KG1 (cell line): ENCODE data around the gene GUF1.

Source experiments
- DNase-seq: peaks from one replicate; lab custom pipeline; 2025; lab: John Stamatoyannopoulos, UW

GUF1 gene, protein sequence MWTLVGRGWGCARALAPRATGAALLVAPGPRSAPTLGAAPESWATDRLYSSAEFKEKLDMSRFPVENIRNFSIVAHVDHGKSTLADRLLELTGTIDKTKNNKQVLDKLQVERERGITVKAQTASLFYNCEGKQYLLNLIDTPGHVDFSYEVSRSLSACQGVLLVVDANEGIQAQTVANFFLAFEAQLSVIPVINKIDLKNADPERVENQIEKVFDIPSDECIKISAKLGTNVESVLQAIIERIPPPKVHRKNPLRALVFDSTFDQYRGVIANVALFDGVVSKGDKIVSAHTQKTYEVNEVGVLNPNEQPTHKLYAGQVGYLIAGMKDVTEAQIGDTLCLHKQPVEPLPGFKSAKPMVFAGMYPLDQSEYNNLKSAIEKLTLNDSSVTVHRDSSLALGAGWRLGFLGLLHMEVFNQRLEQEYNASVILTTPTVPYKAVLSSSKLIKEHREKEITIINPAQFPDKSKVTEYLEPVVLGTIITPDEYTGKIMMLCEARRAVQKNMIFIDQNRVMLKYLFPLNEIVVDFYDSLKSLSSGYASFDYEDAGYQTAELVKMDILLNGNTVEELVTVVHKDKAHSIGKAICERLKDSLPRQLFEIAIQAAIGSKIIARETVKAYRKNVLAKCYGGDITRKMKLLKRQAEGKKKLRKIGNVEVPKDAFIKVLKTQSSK

DNA sequence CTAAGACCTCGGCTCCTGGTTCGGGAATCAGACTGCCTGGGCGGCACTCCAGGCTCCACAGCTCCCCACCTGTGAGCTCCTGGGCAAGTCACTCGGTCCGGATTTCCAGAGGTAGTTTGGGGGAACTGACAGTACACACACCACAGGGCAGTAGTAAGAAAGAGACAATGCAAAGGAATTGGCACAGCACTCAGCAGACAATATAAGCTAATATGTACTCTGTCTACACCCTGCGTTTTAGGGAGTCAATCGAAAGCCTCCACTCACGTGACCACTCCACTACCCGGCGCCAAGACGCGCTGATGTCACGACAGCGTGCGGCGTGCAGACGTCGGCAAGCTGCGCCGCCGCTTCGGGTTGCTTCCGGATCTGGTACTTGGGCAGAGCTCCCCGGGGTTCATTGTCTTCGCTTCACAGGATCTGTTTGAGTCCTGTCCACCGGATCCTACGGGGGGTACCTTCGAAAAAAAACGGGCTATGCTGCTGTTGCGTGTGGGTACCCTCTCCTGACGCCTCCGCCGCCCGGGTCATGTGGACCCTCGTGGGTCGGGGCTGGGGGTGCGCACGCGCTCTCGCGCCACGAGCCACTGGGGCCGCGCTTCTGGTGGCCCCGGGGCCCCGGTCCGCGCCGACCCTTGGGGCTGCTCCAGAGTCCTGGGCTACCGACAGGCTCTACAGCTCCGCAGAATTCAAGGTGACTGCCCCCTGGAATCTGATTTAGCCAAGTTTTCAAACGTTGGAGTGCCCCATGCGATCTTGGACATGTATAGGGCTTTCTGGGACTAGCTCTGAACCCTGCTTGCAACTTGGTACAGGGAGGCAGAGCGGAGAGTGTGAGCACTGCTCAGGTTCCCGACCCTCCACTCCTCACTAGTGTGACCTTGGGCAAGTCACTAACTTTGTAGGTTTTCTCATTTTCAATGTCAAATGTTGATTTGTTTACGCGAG, at the start of gene GUF1:
Gene GUF1 (plus strand): TSS at position 327 of the 948 bp plus-strand sequence. CDS start 203 bp downstream, at position 530.
- peak; percentile 69 for DNase-seq

DNA sequence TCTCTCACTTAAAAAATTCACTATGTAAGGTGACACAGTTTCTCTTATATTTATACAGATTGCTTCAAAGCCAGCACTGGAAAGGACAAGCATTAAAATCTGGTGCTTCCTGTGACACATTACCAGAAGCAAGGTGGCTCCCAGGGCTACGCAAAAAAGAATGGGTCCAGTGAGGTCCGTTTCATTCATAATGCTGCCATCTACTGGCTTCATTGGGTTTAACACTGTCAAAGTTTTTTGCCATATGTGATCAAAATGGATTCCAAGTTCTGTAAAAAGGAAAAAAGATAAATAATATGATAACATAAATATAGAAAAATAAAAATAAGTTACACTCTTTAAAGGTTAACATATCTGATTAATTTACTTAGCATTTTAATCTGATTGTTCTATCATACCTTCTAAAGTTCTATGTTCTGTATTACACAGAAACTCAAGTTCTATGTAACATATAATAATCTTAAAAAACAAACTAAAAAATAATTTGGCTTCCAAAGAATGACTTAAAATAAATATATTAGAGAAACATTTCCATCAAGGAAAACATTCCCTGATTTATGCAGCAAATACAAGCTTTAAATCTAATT, 48.8 kb upstream of the GUF1 start:
- peak; percentile 24 for DNase-seq

- DNase-seq = no peak
Observed at GRCh38 chr4:44632089-44632488, 46.1 kb upstream of the GUF1 start.

DNA sequence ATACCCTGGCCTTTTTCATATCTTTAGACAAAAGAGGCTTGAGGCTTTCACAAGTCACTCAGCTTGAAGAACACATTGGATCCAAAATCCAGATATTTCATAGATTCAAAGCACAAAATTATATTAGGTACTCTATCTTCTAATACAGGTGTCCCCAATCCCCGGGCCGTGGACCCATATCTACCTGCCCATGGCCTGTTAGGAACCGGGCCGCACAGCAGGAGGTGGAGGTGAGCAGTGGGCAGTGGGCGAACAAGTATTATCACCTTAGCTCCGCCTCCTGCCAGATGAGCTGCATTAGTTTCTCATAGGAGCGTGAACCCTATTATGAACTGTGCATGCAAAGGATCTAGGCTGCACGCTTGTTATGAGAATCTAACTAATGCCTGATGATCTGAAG, 45.5 kb upstream of the GUF1 start:
- DNase-seq = no peak

DNA sequence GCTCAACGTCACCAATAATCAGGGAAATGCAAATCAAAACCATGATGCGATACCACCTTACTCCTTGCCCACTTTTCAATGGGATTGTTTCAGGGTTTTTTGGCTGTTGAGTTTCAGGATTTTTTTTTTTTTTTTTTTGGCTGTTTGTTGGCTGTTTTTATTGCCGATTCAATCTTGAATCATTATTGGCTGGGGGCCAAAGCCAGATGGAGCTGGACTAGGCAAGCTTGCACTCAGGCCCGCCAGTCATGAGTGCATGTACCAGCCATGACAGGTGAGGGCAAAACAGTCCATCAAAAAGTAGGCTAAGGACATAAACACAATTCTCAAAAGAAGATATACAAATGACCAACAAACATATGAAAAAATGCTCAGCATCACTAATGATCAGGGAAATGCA, 40.1 kb upstream of the GUF1 start:
- DNase-seq = no peak

DNA sequence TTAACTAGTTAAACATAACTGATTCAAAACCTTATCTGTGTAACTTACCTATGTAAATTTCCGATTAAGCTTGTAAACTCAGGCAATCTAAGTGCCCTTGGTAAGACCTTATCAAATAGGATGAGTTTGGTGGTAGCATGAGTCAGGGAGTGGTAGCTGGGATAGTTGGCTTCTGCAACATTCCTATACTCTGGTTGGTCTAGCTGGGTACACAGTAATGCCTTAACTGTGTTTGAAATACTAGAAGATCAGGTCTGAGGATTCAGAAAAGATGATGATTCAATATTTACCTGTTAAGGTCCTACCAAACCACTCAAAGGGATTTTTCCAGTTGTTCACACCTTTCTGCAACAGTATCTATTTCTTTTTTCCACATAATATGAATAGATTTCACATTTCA, 32.1 kb upstream of the GUF1 start:
- DNase-seq = no peak

DNA sequence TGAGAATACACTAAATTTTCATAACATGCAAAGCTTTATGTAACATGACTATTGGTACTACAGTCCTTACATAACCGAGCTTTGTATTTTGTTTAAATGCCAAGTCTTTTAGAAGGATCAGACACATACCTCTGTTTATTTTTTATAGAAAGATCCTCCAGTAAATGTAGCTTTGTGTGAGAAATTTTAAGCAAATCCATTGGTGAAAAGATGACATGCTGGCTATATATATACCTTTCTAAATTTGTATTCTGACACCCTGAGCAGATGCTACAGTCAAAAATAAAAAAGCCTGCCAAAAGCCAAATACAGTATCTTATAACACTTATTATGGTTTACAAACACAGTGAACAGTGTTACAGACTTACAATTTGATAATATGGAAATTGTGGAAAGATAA, 26.8 kb upstream of the GUF1 start, which contains the start of gene YIPF7:
Gene YIPF7 (minus strand): TSS at position 201 of the 400 bp plus-strand sequence. CDS start 1,525 bp downstream, outside the sequence.
- DNase-seq = no peak

DNA sequence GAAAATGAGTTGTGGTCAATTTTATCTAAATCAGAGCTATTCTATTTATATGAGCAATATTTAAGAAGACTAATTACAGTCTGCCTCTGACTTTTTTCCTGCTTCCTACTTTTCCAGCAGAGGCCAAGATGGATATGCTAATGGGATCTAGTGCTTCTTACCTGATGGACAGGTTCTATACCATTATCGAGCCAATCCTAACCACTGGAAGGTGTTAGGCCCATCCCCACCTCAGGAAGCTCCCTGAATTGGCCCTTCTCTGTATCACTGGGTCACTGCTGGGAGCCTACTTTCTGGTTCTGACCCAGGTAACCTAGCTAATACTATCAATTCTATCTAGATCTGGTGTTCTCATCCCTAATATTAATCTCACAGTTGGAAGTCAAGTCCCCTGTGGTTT, 26.2 kb upstream of the GUF1 start:
- no peak for DNase-seq

GRCh38 chr4:44660396-44660795, 17.8 kb upstream of the GUF1 start:
- DNase-seq = no peak

DNA sequence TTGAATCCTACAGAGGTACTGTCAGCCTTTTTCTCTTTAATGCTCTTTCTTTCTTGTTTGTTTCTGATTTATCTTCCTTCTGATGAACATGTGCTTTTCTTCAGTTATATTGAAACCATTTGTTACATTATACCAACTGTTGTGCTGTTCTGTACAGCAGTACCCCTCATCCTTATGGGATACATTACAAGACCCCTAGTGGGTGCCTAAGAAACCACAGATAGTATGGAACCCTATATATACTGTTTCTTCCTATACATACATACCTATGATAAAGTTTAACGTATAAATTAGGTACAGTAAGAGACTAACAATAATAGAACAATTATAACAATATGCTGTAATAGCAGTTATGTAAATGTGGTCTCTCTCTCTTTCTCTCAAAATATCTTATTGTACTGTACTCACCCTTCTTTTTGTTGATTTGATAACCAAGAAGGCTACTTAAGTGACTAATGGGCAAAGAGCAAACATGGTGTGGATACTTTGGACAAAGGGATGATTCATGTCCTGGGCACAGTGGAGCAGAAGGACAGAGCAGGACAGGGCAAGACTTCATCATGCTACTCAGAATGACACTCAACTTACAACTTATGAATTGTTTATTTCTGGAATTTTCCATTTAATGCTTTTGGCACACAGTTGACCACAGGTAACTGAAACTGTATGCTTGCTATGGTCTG, 16.1 kb upstream of the GUF1 start:
- no peak for DNase-seq

GRCh38 chr4:44662623-44663005, 15.6 kb upstream of the GUF1 start:
- no peak for DNase-seq

DNA sequence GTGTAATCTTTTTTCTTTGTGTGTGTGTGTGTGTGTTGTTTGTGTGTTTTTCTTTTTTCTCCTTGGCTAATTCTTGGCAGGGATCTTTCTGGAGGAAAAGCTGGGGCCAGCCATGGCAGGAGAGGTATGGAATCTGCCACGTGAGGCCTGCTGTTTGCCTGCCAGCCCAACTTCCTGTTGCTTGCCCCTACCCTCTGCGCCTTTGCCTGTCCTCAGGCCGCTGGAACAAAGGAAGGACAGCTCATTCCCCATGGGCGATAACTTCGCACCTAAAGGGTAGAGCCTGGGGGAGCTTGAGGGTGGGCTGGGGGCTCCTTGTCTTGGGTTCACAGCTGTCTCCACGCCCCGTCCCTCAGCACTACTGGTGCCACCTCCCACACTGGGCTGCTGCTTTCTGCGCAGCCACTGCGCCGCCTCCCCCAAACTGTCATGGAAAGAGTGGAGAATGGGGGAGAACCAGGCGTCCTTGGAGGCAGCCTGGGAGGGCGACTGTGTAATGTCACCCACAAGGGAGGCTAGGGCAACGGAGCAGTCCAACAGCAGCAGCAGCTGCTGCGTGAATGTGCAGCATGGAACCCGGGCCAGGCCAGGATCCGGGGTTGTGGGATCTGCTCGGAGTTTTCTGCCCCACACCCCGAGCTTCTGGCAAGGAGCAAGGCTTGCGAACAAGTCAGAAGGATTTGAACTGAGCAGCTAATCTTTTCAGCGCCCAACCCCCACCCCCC, 14.5 kb upstream of the GUF1 start:
- DNase-seq = no peak

DNA sequence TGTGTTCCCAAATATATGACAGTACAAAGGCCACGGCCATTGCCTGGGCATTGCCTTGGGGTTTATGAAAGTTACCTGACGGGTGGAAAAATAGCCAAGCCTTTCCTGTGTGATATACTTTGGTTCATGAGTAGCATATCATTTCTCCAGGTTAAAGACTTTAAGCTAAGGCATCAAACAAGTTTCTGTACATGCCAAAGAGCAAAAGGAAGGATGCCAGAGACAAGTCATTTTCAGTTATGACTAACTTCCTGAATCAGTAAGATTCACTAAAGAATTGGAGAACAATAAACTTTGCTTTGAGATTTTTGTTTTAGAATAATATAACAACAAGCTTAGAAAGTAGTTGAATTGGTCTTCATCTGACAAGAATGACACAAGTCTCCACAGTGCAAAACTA, 9.7 kb upstream of the GUF1 start:
- no peak for DNase-seq

- no peak for DNase-seq
Observed at GRCh38 chr4:44670506-44671199, 7.6 kb upstream of the GUF1 start.

DNA sequence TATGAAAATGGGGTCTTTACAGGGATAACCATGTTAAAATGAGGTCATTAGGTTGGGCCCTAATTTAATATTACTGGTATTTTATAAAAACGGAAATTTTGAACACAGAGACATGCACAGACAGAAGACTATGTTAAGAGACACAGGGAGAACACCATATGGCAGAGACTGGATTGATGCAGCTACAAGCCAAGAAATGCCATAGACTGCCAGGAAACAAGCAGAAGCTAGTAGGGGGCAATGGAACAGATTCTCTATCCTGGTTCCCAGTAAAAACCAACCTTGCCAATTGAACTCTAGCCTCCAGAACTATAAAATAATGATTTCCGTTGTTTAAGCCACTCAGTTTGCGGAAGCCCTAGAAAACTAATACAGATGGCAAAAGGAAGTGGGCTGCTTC, 6.6 kb upstream of the GUF1 start:
- DNase-seq = no peak

GRCh38 chr4:44674471-44674870, 3.7 kb upstream of the GUF1 start:
- no peak for DNase-seq

- no peak for DNase-seq
Observed at GRCh38 chr4:44675366-44675765, 2.9 kb upstream of the GUF1 start.

DNA sequence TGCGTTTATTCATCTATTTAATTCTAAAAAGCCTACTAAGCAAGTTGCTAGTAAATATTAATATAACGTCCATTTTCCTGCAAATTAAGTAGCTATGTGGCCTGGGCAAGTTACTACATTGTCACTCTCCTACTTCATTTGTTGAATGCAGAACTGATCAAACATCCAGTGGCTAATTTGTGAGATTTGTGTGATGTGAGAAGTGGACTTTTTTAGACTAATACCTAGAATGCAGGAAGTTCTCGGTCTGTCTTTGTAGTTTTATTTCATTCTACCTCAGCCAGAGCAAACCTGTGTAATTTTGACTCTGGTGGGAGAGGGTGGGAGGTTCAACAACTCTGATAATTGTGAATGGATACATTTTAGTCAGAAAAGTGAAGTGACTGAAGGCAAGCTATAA, 840 bp downstream of the GUF1 start:
- no peak for DNase-seq

- no peak for DNase-seq
Observed at GRCh38 chr4:44684648-44685047, 6.4 kb downstream of the GUF1 start.

GRCh38 chr4:44700427-44700826, 22.2 kb downstream of the GUF1 start:
- no peak for DNase-seq
